Thyroid gland (tissue), 4 donors: Measurements from ENCODE around the gene FOXP1. TPM values are rescaled to one million over a fixed set of nuclear protein-coding genes. Genes with fewer than 3 reads are reported as not detected.

Source experiments
- DNase-seq, 2 donors: peaks; one replicate each; pipeline ENCODE4 v3.0.0-alpha.2; 2019
- H3K27ac ChIP-seq, 3 donors: fragments of 200-600 bp; sonication (generic); 1 replicate in 2 of 3; 2 replicates in 1 of 3; pipeline ENCODE4 v1.5.1; 2016 to 2019; ENCODE audit warnings: mild to moderate bottlenecking in 1 of 3, moderate library complexity in 1 of 3
- H3K27me3 ChIP-seq: fragments of 200-600 bp; sonication (generic); one replicate; pipeline ENCODE4 v1.5.1; 2019
- H3K36me3 ChIP-seq, 2 donors: fragments of 200-600 bp; sonication (generic); one replicate each; pipeline ENCODE4 v1.5.1; 2016 to 2019
- H3K4me1 ChIP-seq, 2 donors: fragments of 200-600 bp; sonication (generic); one replicate each; pipeline ENCODE4 v1.5.1; 2017 to 2019
- H3K4me3 ChIP-seq, 3 donors: fragments of 200-600 bp; sonication (generic); replicated peaks in 1 of 3; 1 replicate in 2 of 3; 2 replicates in 1 of 3; pipeline ENCODE4 v1.5.1; 2016; ENCODE audit warnings: mild to moderate bottlenecking in 1 of 3
- H3K9me3 ChIP-seq: fragments of 200-600 bp; sonication (generic); one replicate; pipeline ENCODE4 v1.5.1; 2017
- CTCF ChIP-seq, 6 experiments: fragments of 200-600 bp in 3 of 6; fragments of 450-650 bp in 3 of 6; sonication (generic) in 3 of 6; IDR thresholded peaks; one replicate each; pipeline ENCODE4 v1.5.1; 2016 to 2019; ENCODE audit warnings: antibody characterized with exemption in 6 of 6, mild to moderate bottlenecking in 2 of 6, inconsistent platforms in 1 of 6, moderate library complexity in 1 of 6
- POLR2A ChIP-seq, 2 donors: fragments of 450-650 bp; IDR thresholded peaks; one replicate each; pipeline ENCODE4 v1.6.1; 2017; ENCODE audit warnings: antibody characterized with exemption in 2 of 2, mild to moderate bottlenecking in 2 of 2, moderate library complexity in 1 of 2
- WGBS, 2 donors: methylation state at CpG; one replicate each; pipeline ENCODE4 v1.1.5; 2017; 5-methylcytosine and 5-hydroxymethylcytosine counted together
- intact Hi-C: fragments of 100-400 bp; cut with DNase I; formaldehyde crosslinking; loops from one replicate; pipeline ENCODE4 v1.15.1; 2023
- total RNA-seq, 4 donors: library from RNA; depleted of rRNA; stranded (reverse); fragments of >200 nt; gene quantifications; one replicate each; pipeline ENCODE4 v1.2.3, GENCODE V29; 2016

Gene FOXP1
- total RNA-seq, 4 donors from 2014 or later: 111 to 187 (median 141) TPM

GRCh38 chr3:71039332-71039731 lies 544.2 kb downstream of the FOXP1 start:
- intact Hi-C loops: no loop called here
- Histone ChIP-seq H3K36me3 (peaks cover 12 to 20% of the 10 kb centered on the region in 2 donors), H3K4me1 (peaks cover 0 to 9% of the 10 kb centered on the region in 2 donors), H3K27me3 (no peaks in the 10 kb centered on the region), H3K9me3 (no peaks in the 10 kb centered on the region), H3K27ac (no peak overlapping the region), H3K4me3 (no peak overlapping the region)
- WGBS, 2 donors: 88 to 89% methylated on average over 6 of the region's 6 CpGs
- no peak for DNase-seq
- TF ChIP-seq CTCF (IDR thresholded peaks at IDR 0.05): no peak
- no peak for TF ChIP-seq POLR2A (IDR thresholded peaks at IDR 0.05)

- DNase-seq: no peak
- Histone ChIP-seq H3K9me3 (no peaks in the 10 kb centered on the region), H3K4me1 (peaks cover 4 to 13% of the 10 kb centered on the region in 2 donors), H3K27me3 (no peaks in the 10 kb centered on the region), H3K27ac (no peak overlapping the region), H3K36me3 (peaks cover 12 to 20% of the 10 kb centered on the region in 2 donors), H3K4me3 (no peak overlapping the region)
- intact Hi-C loops: no loop called here
- TF ChIP-seq CTCF (IDR thresholded peaks at IDR 0.05) (no peak), POLR2A (IDR thresholded peaks at IDR 0.05) (no peak)
- 92 to 93% methylated on average over 7 of the region's 7 CpGs for WGBS, 2 donors
Observed at GRCh38 chr3:71037775-71038174, 545.8 kb downstream of the FOXP1 start.

- DNase-seq: no peak
- Histone ChIP-seq H3K4me1 (peaks cover 12 to 31% of the 10 kb centered on the region in 2 donors), H3K27ac (no peak overlapping the region), H3K4me3 (no peak overlapping the region), H3K27me3 (no peaks in the 10 kb centered on the region), H3K36me3 (peaks cover 8 to 14% of the 10 kb centered on the region in 2 donors), H3K9me3 (no peaks in the 10 kb centered on the region)
- intact Hi-C loops: no loop called here
- TF ChIP-seq CTCF (IDR thresholded peaks at IDR 0.05): no peak
- TF ChIP-seq POLR2A (IDR thresholded peaks at IDR 0.05): no peak
- 92 to 94% methylated on average over 5 of the region's 5 CpGs for WGBS, 2 donors
Observed at GRCh38 chr3:71035886-71036285, 547.6 kb downstream of the FOXP1 start.

- DNase-seq: no peak
- no peak overlapping the region for H3K27ac ChIP-seq
- 90 to 91% methylated on average over 5 of the region's 5 CpGs for WGBS, 2 donors
- intact Hi-C loops: no loop called here
- H3K9me3 ChIP-seq: no peaks in the 10 kb centered on the region
- peaks cover 14 to 31% of the 10 kb centered on the region in 2 donors for H3K4me1 ChIP-seq
- H3K4me3 ChIP-seq: no peak overlapping the region
- H3K27me3 ChIP-seq: no peaks in the 10 kb centered on the region
- H3K36me3 ChIP-seq: peaks cover 2 to 9% of the 10 kb centered on the region in 2 donors
- no peak for TF ChIP-seq CTCF (IDR thresholded peaks at IDR 0.05)
- TF ChIP-seq POLR2A (IDR thresholded peaks at IDR 0.05): no peak
Observed at GRCh38 chr3:71035314-71035713, 548.2 kb downstream of the FOXP1 start.

- H3K9me3 ChIP-seq: no peaks in the 10 kb centered on the region
- TF ChIP-seq CTCF (IDR thresholded peaks at IDR 0.05) (no peak), POLR2A (IDR thresholded peaks at IDR 0.05) (no peak)
- 92 to 94% methylated on average over 9 of the region's 9 CpGs for WGBS, 2 donors
- no peak overlapping the region for H3K4me3 ChIP-seq
- peaks cover 14 to 31% of the 10 kb centered on the region in 2 donors for H3K4me1 ChIP-seq
- peaks cover 0 to 9% of the 10 kb centered on the region in 2 donors for H3K36me3 ChIP-seq
- H3K27ac ChIP-seq: no peak overlapping the region
- no peaks in the 10 kb centered on the region for H3K27me3 ChIP-seq
- intact Hi-C loops: no loop called here
- no peak for DNase-seq
Observed at GRCh38 chr3:71033681-71034220, 549.8 kb downstream of the FOXP1 start.
